CD4-positive, alpha-beta T cell (primary cell): ENCODE data around the gene CDH13. TPM values are rescaled to one million over a fixed set of nuclear protein-coding genes. Genes with fewer than 3 reads are reported as not detected.

Experiments
- ATAC-seq: fragments of 200-7000 bp; cut with Tn5 transposase; one replicate; pipeline ENCODE4 v1.10.0; 2022; ENCODE audit warnings: mild to moderate bottlenecking; ENCODE audit not compliant: poor library complexity
- CTCF ChIA-PET: fragments of 350-600 bp; sonication (Branson Sonifier 250); formaldehyde crosslinking; loops from one replicate; lab custom pipeline; 2021; ENCODE audit warnings: antibody characterized with exemption, inconsistent platforms; lab: Charles Lee
- POLR2A ChIA-PET: fragments of 350-600 bp; sonication (Branson Sonifier 250); formaldehyde crosslinking; loops from one replicate; lab custom pipeline; 2021; ENCODE audit warnings: antibody characterized with exemption, inconsistent platforms; lab: Charles Lee
- DNase-seq, 14 experiments: peaks; one replicate each; pipeline ENCODE4 v3.0.0-alpha.2; 2013 to 2020; ENCODE audit warnings: mixed read lengths in 2 of 14
- H3K27ac ChIP-seq, 2 donors: one replicate each; pipeline versions ENCODE4 v1.5.1 to v1.7.0; 2013; ENCODE audit warnings: low read length in 2 of 2, low read depth in 1 of 2, mild to moderate bottlenecking in 1 of 2
- H3K27me3 ChIP-seq, 2 experiments: 1 replicate in 1 of 2; 2 replicates in 1 of 2; pipeline versions ENCODE4 v1.6.1 to v1.7.0; 2013; ENCODE audit warnings: low read length in 2 of 2, control low read depth in 1 of 2, mild to moderate bottlenecking in 1 of 2, moderate library complexity in 1 of 2; ENCODE audit not compliant: insufficient read depth in 2 of 2, control insufficient read depth in 1 of 2
- H3K36me3 ChIP-seq: one replicate; pipeline ENCODE4 v1.6.1; 2013; ENCODE audit warnings: low read length, control low read depth; ENCODE audit not compliant: insufficient read depth
- H3K4me1 ChIP-seq: one replicate; pipeline ENCODE4 v1.6.1; 2013; ENCODE audit warnings: low read length, control low read depth; ENCODE audit not compliant: insufficient read depth
- H3K4me3 ChIP-seq: one replicate; pipeline ENCODE4 v1.5.1; 2013; ENCODE audit warnings: mild to moderate bottlenecking, low read length, moderate library complexity
- H3K9me3 ChIP-seq, 2 experiments: 1 replicate in 1 of 2; 2 replicates in 1 of 2; pipeline versions ENCODE4 v1.6.1 to v1.7.0; 2013; ENCODE audit warnings: low read length in 2 of 2, mild to moderate bottlenecking in 2 of 2, control low read depth in 1 of 2, moderate library complexity in 1 of 2; ENCODE audit not compliant: control insufficient read depth in 1 of 2, insufficient read depth in 1 of 2
- H3K27ac Mint-ChIP-seq: one replicate; pipeline ENCODE4 v1.8.0; 2020; ENCODE audit warnings: mixed read lengths
- H3K27me3 Mint-ChIP-seq: one replicate; pipeline ENCODE4 v1.8.0; 2021; ENCODE audit warnings: mixed read lengths
- H3K36me3 Mint-ChIP-seq: one replicate; pipeline ENCODE4 v1.8.0; 2021; ENCODE audit warnings: low read depth, mixed read lengths
- H3K4me1 Mint-ChIP-seq: one replicate; pipeline ENCODE4 v1.8.0; 2021; ENCODE audit warnings: low read depth, mixed read lengths
- H3K4me3 Mint-ChIP-seq: one replicate; pipeline ENCODE4 v1.8.0; 2020; ENCODE audit warnings: mild to moderate bottlenecking, mixed read lengths
- H3K9me3 Mint-ChIP-seq: one replicate; pipeline ENCODE4 v1.8.0; 2020; ENCODE audit warnings: mixed read lengths
- CTCF ChIP-seq: fragments of 200-600 bp; IDR thresholded peaks from one replicate; pipeline ENCODE4 v1.8.0; 2022; ENCODE audit warnings: antibody characterized with exemption, mild to moderate bottlenecking
- intact Hi-C, 2 experiments: fragments of 100-400 bp; cut with DNase I in 1 of 2; cut with micrococcal nuclease in 1 of 2; formaldehyde crosslinking; loops; one replicate each; pipeline versions ENCODE4 v1.15.1 to v1.9.0; 2023 to 2025; cut with DNase I, micrococcal nuclease
- total RNA-seq, 174 experiments: library from RNA in 2 of 174; stranded (reverse) in 2 of 174; gene quantifications; one replicate each; pipeline ENCODE4 v1.2.3 and lab custom pipeline; 2021 to 2026

CDH13 gene
- total RNA-seq, 2 experiments from 2014 or later: not detected

GRCh38 chr16:82668094-82668493 is 41.3 kb downstream of the CDH13 start:
- Mint-ChIP-seq H3K27ac (no peak overlapping the region), H3K4me3 (no peak overlapping the region), H3K4me1 (no peaks in the 10 kb centered on the region), H3K9me3 (no peaks in the 10 kb centered on the region), H3K27me3 (no peaks in the 10 kb centered on the region), H3K36me3 (no peaks in the 10 kb centered on the region)
- ChIA-PET CTCF (no interaction called here), POLR2A (interaction anchor here (2.8 kb wide), 1 partner anchor 13 kb away, joined by 10 read pairs; no protein-coding TSS in a partner anchor)
- TF ChIP-seq CTCF: no peak
- H3K27me3 ChIP-seq: no peaks in the 10 kb centered on the region
- DNase-seq (no peak), ATAC-seq (no peak)
- no peak overlapping the region for H3K4me3 ChIP-seq
- H3K27ac ChIP-seq: no peak overlapping the region
- no peaks in the 10 kb centered on the region for H3K4me1 ChIP-seq
- no peaks in the 10 kb centered on the region for H3K9me3 ChIP-seq
- intact Hi-C loops: no loop called here
- H3K36me3 ChIP-seq: no peaks in the 10 kb centered on the region

- DNase-seq: peak in 9 of 14 experiments; percentile 8 to 66 (median 37)
- H3K27me3 ChIP-seq: no peaks in the 10 kb centered on the region
- H3K4me1 ChIP-seq: no peaks in the 10 kb centered on the region
- TF ChIP-seq CTCF: peak; percentile 64
- no peak overlapping the region for H3K27ac ChIP-seq
- H3K4me3 Mint-ChIP-seq: no peak overlapping the region
- no peaks in the 10 kb centered on the region for H3K4me1 Mint-ChIP-seq
- H3K9me3 ChIP-seq: no peaks in the 10 kb centered on the region
- no peaks in the 10 kb centered on the region for H3K36me3 ChIP-seq
- H3K36me3 Mint-ChIP-seq: no peaks in the 10 kb centered on the region
- CTCF ChIA-PET: interaction anchor here (0.8 to 0.9 kb wide), 2 partner anchors 17 to 41 kb away, joined by 3 read pairs; no protein-coding TSS in a partner anchor
- H3K27me3 Mint-ChIP-seq: no peaks in the 10 kb centered on the region
- H3K9me3 Mint-ChIP-seq: no peaks in the 10 kb centered on the region
- no peak overlapping the region for H3K4me3 ChIP-seq
- H3K27ac Mint-ChIP-seq: no peak overlapping the region
- no peak for ATAC-seq
- POLR2A ChIA-PET: no interaction called here
- intact Hi-C loops: loop anchor here (1.0 to 10.0 kb wide), 4 partner anchors 17 to 47 kb away; partner anchors contain the start of gene CDH13 (in 1 of the 2)
Measured at GRCh38 chr16:82671741-82672140, 45.0 kb downstream of the CDH13 start.

- ATAC-seq (no peak), DNase-seq (no peak)
- TF ChIP-seq CTCF: no peak
- Histone ChIP-seq H3K27me3 (no peaks in the 10 kb centered on the region), H3K36me3 (no peaks in the 10 kb centered on the region), H3K27ac (no peak overlapping the region), H3K9me3 (no peaks in the 10 kb centered on the region), H3K4me3 (no peak overlapping the region), H3K4me1 (no peaks in the 10 kb centered on the region)
- no peak overlapping the region for H3K27ac Mint-ChIP-seq
- no peaks in the 10 kb centered on the region for H3K4me1 Mint-ChIP-seq
- no peaks in the 10 kb centered on the region for H3K27me3 Mint-ChIP-seq
- intact Hi-C loops: loop anchor here in 1 of 2 experiments (10.0 kb wide), 1 partner anchor 48 kb away; the partner anchor contains the start of gene CDH13
- ChIA-PET CTCF (interaction anchor here (0.8 kb wide), 1 partner anchor 42 kb away, joined by 3 read pairs; no protein-coding TSS in a partner anchor), POLR2A (no interaction called here)
- no peaks in the 10 kb centered on the region for H3K9me3 Mint-ChIP-seq
- H3K36me3 Mint-ChIP-seq: no peaks in the 10 kb centered on the region
- H3K4me3 Mint-ChIP-seq: no peak overlapping the region
Measured at GRCh38 chr16:82672676-82673075, 45.9 kb downstream of the CDH13 start.
